Endothelial cell of hepatic sinusoid (primary cell): Measurements from ENCODE around the gene DPF3.

Experiments
- in situ Hi-C: cut with HindIII; loops from 2 replicates; pipeline ENCODE4 v1.10.0; 2017; ENCODE audit warnings: low sequenced_read_pairs

Gene DPF3

GRCh38 chr14:72609205-72609916 lies 284.5 kb downstream of the DPF3 start:
- in situ Hi-C loops: no loop called here

- in situ Hi-C loops: no loop called here
These were observed 285.3 kb downstream of the DPF3 start for GRCh38 chr14:72608391-72609204.

GRCh38 chr14:72607386-72608130 lies 286.3 kb downstream of the DPF3 start:
- in situ Hi-C loops: no loop called here

- in situ Hi-C loops: no loop called here
These were observed 287.0 kb downstream of the DPF3 start for GRCh38 chr14:72606879-72607278.

- in situ Hi-C loops: no loop called here
These were observed 288.0 kb downstream of the DPF3 start for GRCh38 chr14:72605921-72606220.

- in situ Hi-C loops: no loop called here
These were observed 288.6 kb downstream of the DPF3 start for GRCh38 chr14:72605096-72605920.

GRCh38 chr14:72604133-72604532 lies 289.8 kb downstream of the DPF3 start:
- in situ Hi-C loops: no loop called here

- in situ Hi-C loops: no loop called here
These were observed 290.3 kb downstream of the DPF3 start for GRCh38 chr14:72603639-72604038.

- in situ Hi-C loops: no loop called here
These were observed 293.2 kb downstream of the DPF3 start for GRCh38 chr14:72600551-72601330.

GRCh38 chr14:72599579-72600470 lies 294.1 kb downstream of the DPF3 start:
- in situ Hi-C loops: no loop called here

GRCh38 chr14:72598306-72598705 lies 295.6 kb downstream of the DPF3 start:
- in situ Hi-C loops: no loop called here

- in situ Hi-C loops: no loop called here
These were observed 296.4 kb downstream of the DPF3 start for GRCh38 chr14:72597252-72598233.

GRCh38 chr14:72595152-72595862 lies 298.6 kb downstream of the DPF3 start:
- in situ Hi-C loops: no loop called here

GRCh38 chr14:72594099-72594901 lies 299.6 kb downstream of the DPF3 start:
- in situ Hi-C loops: no loop called here

GRCh38 chr14:72591391-72591790 lies 302.5 kb downstream of the DPF3 start:
- in situ Hi-C loops: no loop called here

GRCh38 chr14:72590577-72590976 lies 303.3 kb downstream of the DPF3 start:
- in situ Hi-C loops: no loop called here
